ENCODE results near the gene CIAO3. TPM values are rescaled to one million over a fixed set of nuclear protein-coding genes. Genes with fewer than 3 reads are reported as not detected.
"Not testable (repeated sequence)": the region's sequence is repeated elsewhere in the genome, so short reads cannot be mapped to it uniquely, and the experiment has no call there.

Gene CIAO3
- total RNA-seq, 1 donor from 2014 or later, result 19.3 TPM

GRCh38 chr16:692356-693108 lies 48.3 kb downstream of the CIAO3 start:
- no peak for DNase-seq (ENCODE audit: low read depth)
- TF ChIP-seq, protein P1, sequence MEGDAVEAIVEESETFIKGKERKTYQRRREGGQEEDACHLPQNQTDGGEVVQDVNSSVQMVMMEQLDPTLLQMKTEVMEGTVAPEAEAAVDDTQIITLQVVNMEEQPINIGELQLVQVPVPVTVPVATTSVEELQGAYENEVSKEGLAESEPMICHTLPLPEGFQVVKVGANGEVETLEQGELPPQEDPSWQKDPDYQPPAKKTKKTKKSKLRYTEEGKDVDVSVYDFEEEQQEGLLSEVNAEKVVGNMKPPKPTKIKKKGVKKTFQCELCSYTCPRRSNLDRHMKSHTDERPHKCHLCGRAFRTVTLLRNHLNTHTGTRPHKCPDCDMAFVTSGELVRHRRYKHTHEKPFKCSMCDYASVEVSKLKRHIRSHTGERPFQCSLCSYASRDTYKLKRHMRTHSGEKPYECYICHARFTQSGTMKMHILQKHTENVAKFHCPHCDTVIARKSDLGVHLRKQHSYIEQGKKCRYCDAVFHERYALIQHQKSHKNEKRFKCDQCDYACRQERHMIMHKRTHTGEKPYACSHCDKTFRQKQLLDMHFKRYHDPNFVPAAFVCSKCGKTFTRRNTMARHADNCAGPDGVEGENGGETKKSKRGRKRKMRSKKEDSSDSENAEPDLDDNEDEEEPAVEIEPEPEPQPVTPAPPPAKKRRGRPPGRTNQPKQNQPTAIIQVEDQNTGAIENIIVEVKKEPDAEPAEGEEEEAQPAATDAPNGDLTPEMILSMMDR (conservative IDR thresholded peaks at IDR 0.05; ENCODE audit: low read depth, low read length), result no peak
- H3K4me3 ChIP-seq (ENCODE audit: low read depth, low read length), result no peak overlapping the region

DNA sequence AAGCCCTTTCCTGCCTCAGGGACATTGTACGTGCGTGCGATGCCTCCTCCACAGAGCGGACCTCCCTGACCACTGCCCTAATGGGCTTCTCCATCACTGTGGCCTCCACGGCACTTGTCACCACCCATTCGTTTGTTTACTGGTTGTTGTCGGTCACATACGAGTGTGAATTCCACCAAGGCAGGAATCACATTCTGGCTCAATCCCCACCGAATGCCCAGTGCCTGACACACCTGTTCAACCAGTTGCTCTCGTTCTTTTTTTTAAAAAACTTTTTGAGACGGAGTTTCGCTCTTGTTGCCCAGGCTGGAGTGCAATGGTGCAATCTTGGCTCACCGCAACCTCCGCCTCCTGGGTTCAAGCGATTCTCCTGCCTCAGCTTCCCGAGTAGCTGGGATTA lies 49.6 kb downstream of the CIAO3 start:
- not testable (repeated sequence) for H3K4me3 ChIP-seq (ENCODE audit: low read depth, low read length); DNase-seq (ENCODE audit: low read depth)

- TF ChIP-seq, protein P1 (conservative IDR thresholded peaks at IDR 0.05; ENCODE audit: low read depth, low read length), result no peak
These were observed 51.5 kb downstream of the CIAO3 start for GRCh38 chr16:689175-689897.

DNA sequence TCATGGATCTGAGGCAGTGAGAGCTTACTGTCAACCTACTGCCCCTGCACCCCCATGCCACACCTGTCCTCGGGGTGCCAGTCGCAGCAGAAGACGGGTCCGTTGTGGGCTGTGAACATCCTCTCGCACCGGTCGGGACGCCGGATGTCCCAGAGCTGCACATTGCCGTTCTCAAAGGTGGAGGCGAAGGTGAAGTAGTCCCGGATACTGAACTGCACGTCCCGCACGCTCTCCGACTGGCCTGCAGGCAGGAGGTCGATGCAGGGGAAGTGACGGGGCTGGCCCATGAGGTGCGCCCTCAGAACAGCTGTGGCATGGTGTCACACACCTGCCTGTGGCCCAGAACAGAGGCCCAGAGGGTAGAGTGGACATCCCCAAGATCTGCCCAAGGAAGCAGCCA lies 53.3 kb downstream of the CIAO3 start:
- TF ChIP-seq, protein P1 (conservative IDR thresholded peaks at IDR 0.05; ENCODE audit: low read depth, low read length), result no peak
- no peak for DNase-seq (ENCODE audit: low read depth)
- H3K4me3 ChIP-seq (ENCODE audit: low read depth, low read length), result no peak overlapping the region

More at GRCh38 chr16:689175-689897, 51.5 kb downstream of the CIAO3 start:
- DNase-seq (ENCODE audit: low read depth), result no peak
- H3K4me3 ChIP-seq (ENCODE audit: low read depth, low read length), result peak overlapping the region; percentile 94

GRCh38 chr16:686459-687260 lies 54.1 kb downstream of the CIAO3 start:
- no peak for DNase-seq (ENCODE audit: low read depth)
- TF ChIP-seq, protein P1 (conservative IDR thresholded peaks at IDR 0.05; ENCODE audit: low read depth, low read length), result no peak
- no peak overlapping the region for H3K4me3 ChIP-seq (ENCODE audit: low read depth, low read length)

- TF ChIP-seq, protein P1 (conservative IDR thresholded peaks at IDR 0.05; ENCODE audit: low read depth, low read length), result peak; percentile 61
- no peak for DNase-seq (ENCODE audit: low read depth)
- no peak overlapping the region for H3K4me3 ChIP-seq (ENCODE audit: low read depth, low read length)
These were observed 54.8 kb downstream of the CIAO3 start for GRCh38 chr16:685967-686366.
